NB4 (cell line): Measurements from ENCODE around the gene TMEM165.
"Not testable (repeated sequence)": the region's sequence is repeated elsewhere in the genome, so short reads cannot be mapped to it uniquely, and the experiment has no call there.

ENCODE experiments used
- DNase-seq: peaks from one replicate; pipeline ENCODE4 v3.0.0; 2010; ENCODE audit warnings: low read depth
- H3K4me3 ChIP-seq: one replicate; pipeline ENCODE4 v1.5.1; 2011; ENCODE audit warnings: mild to moderate bottlenecking, low read depth, low read length, moderate library complexity
- MYC ChIP-seq: IDR thresholded peaks from 2 replicates; pipeline ENCODE4 v1.6.1; 2011; ENCODE audit warnings: low read depth, low read length
- POLR2A ChIP-seq: IDR thresholded peaks from 2 replicates; pipeline ENCODE4 v1.6.1; 2011; ENCODE audit warnings: mild to moderate bottlenecking; ENCODE audit not compliant: insufficient read length; ENCODE audit errors: extremely low read depth
- TF ChIP-seq, protein P1 (sequence below): IDR thresholded peaks from 2 replicates; pipeline ENCODE4 v1.6.1; 2011; ENCODE audit warnings: low read depth, low read length
- TF ChIP-seq, protein P2 (sequence below): IDR thresholded peaks from one replicate; pipeline ENCODE4 v1.5.1; 2012; ENCODE audit warnings: low read depth, low read length

TMEM165 gene, protein sequence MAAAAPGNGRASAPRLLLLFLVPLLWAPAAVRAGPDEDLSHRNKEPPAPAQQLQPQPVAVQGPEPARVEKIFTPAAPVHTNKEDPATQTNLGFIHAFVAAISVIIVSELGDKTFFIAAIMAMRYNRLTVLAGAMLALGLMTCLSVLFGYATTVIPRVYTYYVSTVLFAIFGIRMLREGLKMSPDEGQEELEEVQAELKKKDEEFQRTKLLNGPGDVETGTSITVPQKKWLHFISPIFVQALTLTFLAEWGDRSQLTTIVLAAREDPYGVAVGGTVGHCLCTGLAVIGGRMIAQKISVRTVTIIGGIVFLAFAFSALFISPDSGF

DNA sequence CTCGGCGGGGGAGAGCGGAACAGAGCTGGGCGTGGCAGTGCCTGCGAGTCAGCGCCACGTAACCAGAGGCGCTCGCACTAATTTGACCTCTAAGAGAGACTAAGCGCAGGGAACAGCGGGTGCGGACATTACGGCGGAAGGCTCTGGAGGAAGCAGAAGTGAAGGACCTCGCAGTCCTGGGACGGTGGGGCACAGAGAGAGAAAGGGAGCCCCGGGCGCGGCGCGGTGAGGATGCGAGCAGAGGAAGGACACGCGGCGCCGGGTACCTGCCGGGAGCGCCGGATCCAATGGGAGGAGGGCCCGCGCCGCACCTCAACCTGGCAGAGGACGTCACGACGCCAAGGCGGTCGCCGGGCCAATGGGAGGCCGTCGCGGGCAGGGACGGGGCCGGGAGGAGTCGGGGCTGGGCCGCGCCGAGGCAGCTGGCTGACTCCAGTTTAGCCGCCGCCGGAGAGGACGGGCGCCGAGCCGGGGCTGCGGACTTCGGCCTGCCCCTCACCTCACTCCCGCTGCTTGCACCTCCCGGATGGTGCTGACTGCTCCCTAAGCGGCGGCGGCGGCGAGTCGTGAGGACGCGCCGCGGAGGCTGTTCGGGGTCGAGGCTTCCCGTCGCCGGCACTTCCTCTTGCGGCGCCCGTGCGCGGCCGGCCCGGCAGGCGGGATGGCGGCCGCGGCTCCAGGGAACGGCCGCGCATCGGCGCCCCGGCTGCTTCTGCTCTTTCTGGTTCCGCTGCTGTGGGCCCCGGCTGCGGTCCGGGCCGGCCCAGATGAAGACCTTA lies at the start of gene TMEM165:
Gene TMEM165, plus strand, starts transcription at position 429 of the 779 bp plus-strand sequence. Its CDS starts 233 bp downstream, at position 662.
- peak; percentile 94 for DNase-seq
- TF ChIP-seq, protein P1, sequence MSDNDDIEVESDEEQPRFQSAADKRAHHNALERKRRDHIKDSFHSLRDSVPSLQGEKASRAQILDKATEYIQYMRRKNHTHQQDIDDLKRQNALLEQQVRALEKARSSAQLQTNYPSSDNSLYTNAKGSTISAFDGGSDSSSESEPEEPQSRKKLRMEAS = no peak
- TF ChIP-seq POLR2A = peak; percentile 65
- TF ChIP-seq, protein P2, sequence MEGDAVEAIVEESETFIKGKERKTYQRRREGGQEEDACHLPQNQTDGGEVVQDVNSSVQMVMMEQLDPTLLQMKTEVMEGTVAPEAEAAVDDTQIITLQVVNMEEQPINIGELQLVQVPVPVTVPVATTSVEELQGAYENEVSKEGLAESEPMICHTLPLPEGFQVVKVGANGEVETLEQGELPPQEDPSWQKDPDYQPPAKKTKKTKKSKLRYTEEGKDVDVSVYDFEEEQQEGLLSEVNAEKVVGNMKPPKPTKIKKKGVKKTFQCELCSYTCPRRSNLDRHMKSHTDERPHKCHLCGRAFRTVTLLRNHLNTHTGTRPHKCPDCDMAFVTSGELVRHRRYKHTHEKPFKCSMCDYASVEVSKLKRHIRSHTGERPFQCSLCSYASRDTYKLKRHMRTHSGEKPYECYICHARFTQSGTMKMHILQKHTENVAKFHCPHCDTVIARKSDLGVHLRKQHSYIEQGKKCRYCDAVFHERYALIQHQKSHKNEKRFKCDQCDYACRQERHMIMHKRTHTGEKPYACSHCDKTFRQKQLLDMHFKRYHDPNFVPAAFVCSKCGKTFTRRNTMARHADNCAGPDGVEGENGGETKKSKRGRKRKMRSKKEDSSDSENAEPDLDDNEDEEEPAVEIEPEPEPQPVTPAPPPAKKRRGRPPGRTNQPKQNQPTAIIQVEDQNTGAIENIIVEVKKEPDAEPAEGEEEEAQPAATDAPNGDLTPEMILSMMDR = no peak
- H3K4me3 ChIP-seq = peak within 1 kb of the TSS; percentile 87

DNA sequence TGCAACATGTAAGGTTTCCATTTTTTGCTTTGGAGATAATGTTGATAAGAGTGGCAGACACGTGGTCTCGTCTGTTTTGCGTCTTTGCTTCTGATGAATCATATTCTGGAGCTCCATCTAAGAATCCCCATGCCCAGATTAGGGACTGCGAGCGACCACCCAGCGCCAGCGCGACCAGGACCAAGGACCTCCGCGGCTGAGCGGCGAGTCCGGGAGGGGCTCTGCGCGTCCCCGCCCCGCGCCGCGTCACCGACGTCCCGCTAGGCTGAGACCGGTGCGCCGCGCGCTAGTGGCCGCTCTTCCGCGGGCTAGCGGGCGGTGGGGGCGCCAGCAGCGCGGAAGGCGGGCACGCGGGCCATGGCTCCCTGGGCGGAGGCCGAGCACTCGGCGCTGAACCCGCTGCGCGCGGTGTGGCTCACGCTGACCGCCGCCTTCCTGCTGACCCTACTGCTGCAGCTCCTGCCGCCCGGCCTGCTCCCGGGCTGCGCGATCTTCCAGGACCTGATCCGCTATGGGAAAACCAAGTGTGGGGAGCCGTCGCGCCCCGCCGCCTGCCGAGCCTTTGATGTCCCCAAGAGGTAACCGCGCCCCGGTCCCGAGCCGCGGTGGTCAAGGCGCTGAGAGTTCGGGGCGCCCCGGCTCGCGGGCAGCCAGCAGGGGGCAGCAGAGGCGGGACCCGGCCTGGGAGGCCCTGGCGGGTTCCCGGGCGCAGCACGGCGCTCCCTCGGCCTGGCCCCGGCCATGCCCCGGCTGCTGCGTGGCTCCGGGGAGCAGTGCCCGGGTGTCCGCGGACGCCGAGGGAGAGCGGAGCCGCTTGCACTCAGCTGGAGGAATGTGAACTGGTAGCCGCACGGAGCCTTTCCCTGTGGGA lies 49.5 kb upstream of the TMEM165 start, which contains the start of gene SRD5A3:
Gene SRD5A3, plus strand, starts transcription at position 263 of the 871 bp plus-strand sequence. Its CDS starts 95 bp downstream, at position 358.
- peak within 1 kb of the TSS; percentile 73 for H3K4me3 ChIP-seq
- DNase-seq = peak; percentile 91
- TF ChIP-seq POLR2A = peak; percentile 77
- TF ChIP-seq, protein P2 = peak; percentile 61
- TF ChIP-seq MYC = peak; percentile 60
- TF ChIP-seq, protein P1 = peak; percentile 88

DNA sequence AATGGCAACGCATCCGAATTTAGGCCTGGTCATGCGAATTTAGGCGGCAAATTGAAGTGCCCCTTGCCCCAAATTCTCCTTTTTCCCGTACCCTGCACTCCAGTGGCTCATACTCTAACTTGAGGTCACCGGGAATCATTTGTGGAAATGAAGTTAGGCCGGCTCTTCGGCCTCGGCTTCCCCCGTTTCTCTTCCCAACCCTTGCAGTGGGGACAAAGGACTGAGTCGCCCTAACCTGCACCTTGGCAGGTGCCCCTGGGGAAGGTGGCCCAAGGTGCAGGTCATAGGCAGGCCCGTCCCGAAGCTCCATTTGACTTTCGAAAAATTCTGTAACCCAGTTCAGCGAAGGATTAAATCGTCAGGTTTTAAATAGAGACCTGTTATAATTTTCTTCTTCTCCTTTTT lies 48.9 kb upstream of the TMEM165 start:
- DNase-seq = no peak

DNA sequence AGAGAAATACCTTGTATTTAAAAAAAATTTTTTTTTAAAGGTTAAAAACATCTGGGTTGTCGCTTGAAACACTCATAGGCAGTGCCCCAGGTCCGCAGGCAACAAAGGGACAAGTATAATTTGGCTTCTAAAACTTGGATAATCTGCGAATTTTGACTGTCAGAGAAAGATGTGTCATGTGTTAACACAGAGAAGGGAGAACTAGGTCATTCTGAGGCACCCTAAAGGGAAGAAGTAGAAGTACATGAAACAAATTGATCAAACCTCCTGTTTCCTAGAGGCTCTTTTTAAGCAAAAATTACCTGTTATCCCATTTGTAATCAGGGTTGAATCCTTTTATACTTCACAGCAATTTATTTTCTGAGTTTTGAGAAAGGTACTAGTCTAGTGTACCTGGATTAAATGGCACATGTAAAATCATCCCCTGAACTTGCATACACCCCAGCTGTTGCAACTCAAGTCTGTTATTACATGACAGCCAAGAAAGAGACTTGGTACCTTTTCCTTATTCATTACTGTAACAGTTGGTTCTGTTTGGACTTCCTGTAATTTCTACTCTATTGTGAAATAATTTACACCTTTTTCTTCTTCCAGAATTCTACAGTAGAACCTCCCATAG lies 48.0 kb upstream of the TMEM165 start:
- DNase-seq = peak; percentile 43
- H3K4me3 ChIP-seq = no peak overlapping the region
- TF ChIP-seq MYC (no peak), POLR2A (no peak)
- TF ChIP-seq, protein P1 = no peak
- TF ChIP-seq, protein P2 = no peak

More for the DNA sequence above, 48.9 kb upstream of the TMEM165 start:
- H3K4me3 ChIP-seq = peak overlapping the region; percentile 73
- TF ChIP-seq, protein P1 = no peak
- TF ChIP-seq MYC (no peak), POLR2A (no peak)
- TF ChIP-seq, protein P2 = no peak

DNA sequence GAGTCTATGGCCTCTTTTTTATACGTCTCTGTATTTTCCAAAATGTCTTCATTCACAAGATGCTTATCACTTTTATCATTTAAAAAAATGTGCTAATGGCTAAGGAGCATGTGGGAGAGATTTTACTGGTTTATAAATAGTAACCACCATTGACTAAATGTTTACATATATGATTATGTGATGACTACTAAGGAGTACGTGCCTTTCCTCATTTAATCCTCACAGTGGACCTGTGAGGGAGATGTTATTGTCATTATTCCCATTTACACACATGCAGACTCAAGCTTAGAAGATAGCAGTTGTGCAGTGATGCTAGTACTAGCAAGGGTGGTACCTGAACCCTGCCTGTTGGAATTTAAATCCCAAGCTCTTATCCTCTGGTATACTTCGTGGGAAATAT lies 47.3 kb upstream of the TMEM165 start:
- TF ChIP-seq, protein P1 = no peak
- TF ChIP-seq MYC = no peak
- no peak for TF ChIP-seq POLR2A
- TF ChIP-seq, protein P2 = no peak
- no peak for DNase-seq

DNA sequence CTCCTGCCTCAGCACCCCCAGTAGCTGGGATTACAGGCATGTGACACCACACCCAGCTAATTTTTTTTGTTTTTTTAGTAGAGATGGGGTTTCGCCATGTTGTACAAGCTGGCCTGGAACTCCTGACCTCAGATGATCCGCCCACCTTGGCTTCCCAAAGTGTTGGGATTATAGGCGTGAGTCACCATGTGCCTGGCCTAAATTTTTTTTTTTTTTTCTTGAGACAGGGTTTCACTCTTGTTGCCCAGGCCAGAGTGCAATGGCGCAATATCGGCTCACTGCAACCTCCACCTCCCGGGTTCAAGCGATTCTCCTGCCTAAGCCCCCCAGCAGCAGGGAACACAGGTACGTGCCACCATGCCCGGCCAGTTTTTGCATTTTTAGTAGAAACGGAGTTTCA lies 44.9 kb upstream of the TMEM165 start:
- H3K4me3 ChIP-seq = not testable (repeated sequence)
- DNase-seq = peak; percentile 11

More for the DNA sequence above, 47.3 kb upstream of the TMEM165 start:
- H3K4me3 ChIP-seq = no peak overlapping the region
